Activated T-helper 17 cell treated with anti-CD3 and anti-CD28 coated beads, Interleukin-2, amount 50 U/mL, for 72 hours (primary cell): ENCODE data around the gene C1orf21. TPM values are rescaled to one million over a fixed set of nuclear protein-coding genes. Genes with fewer than 3 reads are reported as not detected.

ENCODE experiments used
- ATAC-seq: fragments of 150-1000 bp; cut with Tn5 transposase; replicated peaks from 2 replicates; pipeline ENCODE4 v1.10.0; 2021; ENCODE audit warnings: mild to moderate bottlenecking, moderate library complexity
- H3K27ac Mint-ChIP-seq: one replicate; pipeline ENCODE4 v1.8.0; 2022; ENCODE audit warnings: mixed read lengths
- H3K27me3 Mint-ChIP-seq: one replicate; pipeline ENCODE4 v1.8.0; 2022; ENCODE audit warnings: mixed read lengths
- H3K36me3 Mint-ChIP-seq: one replicate; pipeline ENCODE4 v1.8.0; 2022; ENCODE audit warnings: low read depth, mild to moderate bottlenecking, mixed read lengths
- H3K4me1 Mint-ChIP-seq: one replicate; pipeline ENCODE4 v1.8.0; 2022; ENCODE audit warnings: mixed read lengths
- H3K4me3 Mint-ChIP-seq: one replicate; pipeline ENCODE4 v1.8.0; 2022; ENCODE audit warnings: mild to moderate bottlenecking, mixed read lengths
- H3K9me3 Mint-ChIP-seq: one replicate; pipeline ENCODE4 v1.8.0; 2022; ENCODE audit warnings: mixed read lengths
- total RNA-seq, 2 donors: library from RNA; stranded (reverse); gene quantifications; one replicate each; pipeline ENCODE4 v1.2.3, GENCODE V29; 2022

Gene C1orf21
- total RNA-seq, 2 donors from 2014 or later: 0.95 to 2.8 TPM

DNA sequence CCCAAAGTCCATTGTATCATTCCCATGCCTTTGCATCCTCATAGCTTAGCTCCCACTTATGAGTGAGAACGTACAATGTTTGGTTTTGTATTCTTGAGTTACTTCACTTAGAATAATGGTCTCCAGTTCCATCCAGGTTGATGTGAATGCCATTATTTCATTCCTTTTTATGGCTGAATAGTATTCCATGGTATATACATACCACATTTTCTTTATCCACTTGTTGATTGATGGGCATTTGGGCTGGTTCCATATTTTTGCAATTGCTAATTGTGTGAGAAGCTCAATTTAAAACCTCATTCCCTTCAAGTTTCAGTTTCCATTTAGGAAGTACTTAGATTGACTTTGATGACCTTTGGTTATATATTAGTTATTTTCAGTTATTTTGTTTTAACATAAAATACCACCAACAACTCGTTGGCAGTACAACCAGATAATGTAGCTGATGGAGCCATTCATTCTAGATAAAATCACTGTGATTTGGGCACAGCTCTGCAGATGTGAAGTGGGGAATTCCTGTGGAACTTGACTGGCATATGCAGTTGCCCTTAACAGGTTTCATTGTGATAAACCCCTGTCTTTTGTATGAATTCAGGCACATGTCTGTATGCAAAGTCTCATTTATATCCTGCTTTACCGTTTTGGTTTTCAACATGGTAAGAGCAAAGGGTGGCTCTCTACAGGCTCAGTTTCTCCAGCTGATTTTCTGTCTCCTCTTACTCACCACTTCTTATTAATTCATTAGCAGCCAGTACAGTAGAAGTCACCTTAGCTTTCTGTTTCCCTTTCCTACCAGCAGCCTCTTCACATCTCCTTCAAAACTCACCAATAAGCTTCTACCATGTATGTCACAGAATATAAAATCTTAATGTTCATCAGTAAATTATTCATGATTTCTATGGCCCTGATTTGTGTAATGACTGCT lies 170.9 kb downstream of the C1orf21 start:
- no peaks in the 10 kb centered on the region for H3K4me1 Mint-ChIP-seq
- peaks cover 4% of the 10 kb centered on the region for H3K9me3 Mint-ChIP-seq
- H3K4me3 Mint-ChIP-seq: no peak overlapping the region
- H3K27ac Mint-ChIP-seq: no peak overlapping the region
- H3K27me3 Mint-ChIP-seq: peaks cover 26% of the 10 kb centered on the region
- no peaks in the 10 kb centered on the region for H3K36me3 Mint-ChIP-seq
- ATAC-seq: no peak

DNA sequence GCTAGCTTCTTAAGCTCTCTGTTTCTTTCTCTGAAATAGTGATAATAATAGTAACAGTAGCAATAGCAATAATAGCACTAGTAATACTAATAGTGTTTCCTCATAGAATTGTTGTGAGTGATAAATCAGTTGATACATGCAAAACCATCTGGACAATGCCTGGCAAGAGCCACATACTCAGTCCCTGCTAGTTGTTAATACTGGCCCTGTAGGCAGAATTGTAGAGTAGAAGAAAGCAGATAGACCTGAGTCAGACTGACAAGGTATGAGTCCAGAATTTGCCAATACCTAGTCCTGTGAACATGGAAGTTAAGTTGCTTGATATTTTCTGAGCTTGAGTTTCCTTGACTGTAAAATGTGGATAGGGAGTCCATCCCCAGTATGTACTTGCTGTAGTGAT lies 171.9 kb downstream of the C1orf21 start:
- ATAC-seq: no peak
- peaks cover 18% of the 10 kb centered on the region for H3K27me3 Mint-ChIP-seq
- no peak overlapping the region for H3K4me3 Mint-ChIP-seq
- H3K36me3 Mint-ChIP-seq: no peaks in the 10 kb centered on the region
- H3K27ac Mint-ChIP-seq: no peak overlapping the region
- peaks cover 4% of the 10 kb centered on the region for H3K9me3 Mint-ChIP-seq
- H3K4me1 Mint-ChIP-seq: no peaks in the 10 kb centered on the region

DNA sequence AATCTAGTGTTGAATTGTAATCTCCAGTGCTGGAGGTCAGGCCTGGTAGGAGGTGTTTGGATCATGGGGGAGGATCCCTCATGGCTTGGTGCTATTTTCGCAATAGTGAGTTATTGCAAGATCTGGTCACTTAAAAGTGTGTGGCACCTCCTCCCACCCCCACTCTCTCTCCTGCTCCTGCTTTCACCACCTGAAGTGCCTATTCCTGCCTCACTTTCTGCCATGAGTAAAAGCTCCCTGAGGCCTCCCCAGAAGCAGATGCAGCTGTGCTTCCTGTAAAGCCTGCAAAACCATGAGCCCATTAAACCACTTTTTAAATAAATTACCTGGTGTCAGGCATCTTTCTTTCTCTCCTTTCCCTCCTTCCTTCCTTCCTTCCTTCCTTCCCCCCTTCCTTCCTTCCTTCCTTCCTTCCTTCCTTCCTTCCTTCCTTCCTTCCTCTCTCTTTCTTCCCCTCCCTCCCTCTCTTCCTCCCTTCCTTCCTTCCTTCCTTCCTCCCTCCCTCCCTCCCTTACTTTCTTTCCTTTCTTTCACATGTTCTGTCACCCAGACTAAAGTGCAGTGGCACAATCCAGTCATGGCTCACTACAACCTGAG lies 172.4 kb downstream of the C1orf21 start:
- no peak overlapping the region for H3K27ac Mint-ChIP-seq
- no peak overlapping the region for H3K4me3 Mint-ChIP-seq
- peaks cover 13% of the 10 kb centered on the region for H3K27me3 Mint-ChIP-seq
- no peak for ATAC-seq
- H3K4me1 Mint-ChIP-seq: no peaks in the 10 kb centered on the region
- peaks cover 4% of the 10 kb centered on the region for H3K9me3 Mint-ChIP-seq
- H3K36me3 Mint-ChIP-seq: no peaks in the 10 kb centered on the region

DNA sequence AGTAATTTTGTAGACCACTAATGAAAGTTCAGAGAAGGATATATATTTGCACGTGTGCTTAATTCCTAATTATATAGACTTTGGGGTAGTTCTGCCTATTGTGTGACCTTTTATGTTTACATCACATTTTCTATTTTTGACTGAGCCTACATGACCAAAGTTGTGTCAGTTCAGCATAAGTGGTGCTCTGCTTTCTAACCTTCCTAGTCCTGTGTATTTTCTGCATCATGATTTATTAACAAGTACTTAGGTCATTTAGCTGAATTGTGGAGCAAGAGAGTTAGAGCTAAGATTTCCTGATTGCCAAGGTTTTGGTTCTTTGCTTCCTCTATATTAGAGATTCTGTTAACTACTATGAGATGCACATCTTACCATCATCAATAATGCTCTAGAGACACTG lies 176.0 kb downstream of the C1orf21 start:
- H3K27ac Mint-ChIP-seq: no peak overlapping the region
- no peaks in the 10 kb centered on the region for H3K36me3 Mint-ChIP-seq
- no peaks in the 10 kb centered on the region for H3K4me1 Mint-ChIP-seq
- H3K9me3 Mint-ChIP-seq: peaks cover 4% of the 10 kb centered on the region
- ATAC-seq: no peak
- H3K27me3 Mint-ChIP-seq: no peaks in the 10 kb centered on the region
- no peak overlapping the region for H3K4me3 Mint-ChIP-seq

DNA sequence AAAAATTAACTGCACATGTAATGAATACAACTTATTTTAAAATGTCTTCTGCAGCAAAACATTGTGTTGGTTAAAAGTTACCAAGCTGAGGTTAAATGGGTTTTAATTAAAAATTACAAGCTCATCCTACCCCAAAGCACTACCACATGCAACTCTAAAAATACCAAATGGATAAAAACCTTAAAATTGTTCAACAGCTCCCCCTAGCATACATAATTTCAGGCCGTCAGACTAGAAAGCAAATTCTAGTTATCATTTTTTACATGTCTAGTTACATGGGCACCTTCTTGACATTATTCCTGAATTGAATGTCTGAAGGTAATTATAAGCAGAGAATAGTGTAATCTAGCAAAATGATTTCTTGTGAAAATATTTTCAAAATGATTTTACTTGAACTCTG lies 176.5 kb downstream of the C1orf21 start:
- Mint-ChIP-seq H3K4me3 (no peak overlapping the region), H3K9me3 (peaks cover 4% of the 10 kb centered on the region), H3K27ac (no peak overlapping the region), H3K36me3 (no peaks in the 10 kb centered on the region), H3K27me3 (no peaks in the 10 kb centered on the region), H3K4me1 (no peaks in the 10 kb centered on the region)
- no peak for ATAC-seq

DNA sequence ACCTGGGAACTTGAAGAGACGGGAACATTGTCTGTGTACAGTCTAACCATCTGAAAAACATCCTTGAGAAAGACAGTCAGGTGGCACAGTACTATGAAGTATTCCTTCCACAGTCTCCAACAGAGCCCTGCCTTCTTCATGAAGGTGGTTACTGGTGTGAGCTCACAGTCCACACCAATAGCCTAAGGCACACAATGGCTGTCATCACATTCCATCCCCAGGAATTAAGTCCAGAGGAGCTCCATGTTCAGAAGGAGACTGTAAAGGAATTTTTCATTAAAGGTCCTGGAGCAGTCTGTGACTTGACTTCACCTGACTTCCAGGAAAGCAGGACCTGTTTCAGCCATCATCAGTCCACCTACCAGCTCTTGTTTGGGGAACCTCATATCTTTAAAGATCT lies 180.2 kb downstream of the C1orf21 start:
- H3K27me3 Mint-ChIP-seq: peaks cover 8% of the 10 kb centered on the region
- H3K9me3 Mint-ChIP-seq: no peaks in the 10 kb centered on the region
- H3K4me3 Mint-ChIP-seq: no peak overlapping the region
- H3K4me1 Mint-ChIP-seq: no peaks in the 10 kb centered on the region
- no peaks in the 10 kb centered on the region for H3K36me3 Mint-ChIP-seq
- ATAC-seq: no peak
- H3K27ac Mint-ChIP-seq: no peak overlapping the region

DNA sequence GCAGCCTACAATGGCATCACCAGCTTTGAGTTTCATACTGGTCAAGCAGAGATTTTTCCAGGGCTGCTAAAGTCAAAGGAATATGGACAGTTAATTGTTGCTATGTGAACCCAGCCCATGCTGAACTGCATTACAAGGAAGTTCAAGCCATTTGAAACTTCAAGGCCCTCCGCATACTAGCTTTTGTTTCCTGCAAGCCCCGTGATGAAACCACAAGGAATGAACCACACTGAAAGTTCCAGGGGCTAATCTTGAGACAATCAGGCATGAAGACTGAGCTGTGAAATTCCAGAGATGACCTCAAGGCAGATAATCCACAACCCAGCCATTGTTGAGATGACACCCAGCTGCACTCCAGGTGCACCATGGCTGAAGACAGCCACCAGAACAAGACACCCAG lies 180.8 kb downstream of the C1orf21 start:
- H3K4me1 Mint-ChIP-seq: no peaks in the 10 kb centered on the region
- no peak for ATAC-seq
- H3K36me3 Mint-ChIP-seq: no peaks in the 10 kb centered on the region
- no peaks in the 10 kb centered on the region for H3K9me3 Mint-ChIP-seq
- H3K4me3 Mint-ChIP-seq: no peak overlapping the region
- H3K27ac Mint-ChIP-seq: no peak overlapping the region
- H3K27me3 Mint-ChIP-seq: peaks cover 8% of the 10 kb centered on the region

DNA sequence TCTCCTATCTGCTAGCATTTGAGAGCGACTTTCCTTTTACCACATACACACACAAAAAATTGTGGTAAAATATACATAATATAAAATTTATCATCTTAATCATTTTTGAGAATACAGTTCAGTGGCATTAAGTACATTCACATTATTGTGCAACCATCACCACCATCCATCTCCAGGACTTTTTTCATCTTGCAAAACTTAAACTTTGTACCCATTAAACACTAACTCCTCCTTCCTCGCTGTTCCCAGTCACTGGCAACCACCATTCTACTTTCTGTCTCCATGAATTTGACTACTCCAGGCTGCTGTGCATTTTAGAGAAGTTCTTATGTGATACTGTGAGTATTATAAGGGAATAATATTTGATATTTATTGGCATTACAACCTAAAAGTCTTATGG lies 181.3 kb downstream of the C1orf21 start:
- Mint-ChIP-seq H3K9me3 (no peaks in the 10 kb centered on the region), H3K27me3 (peaks cover 8% of the 10 kb centered on the region), H3K27ac (no peak overlapping the region), H3K36me3 (no peaks in the 10 kb centered on the region), H3K4me1 (no peaks in the 10 kb centered on the region), H3K4me3 (no peak overlapping the region)
- no peak for ATAC-seq

DNA sequence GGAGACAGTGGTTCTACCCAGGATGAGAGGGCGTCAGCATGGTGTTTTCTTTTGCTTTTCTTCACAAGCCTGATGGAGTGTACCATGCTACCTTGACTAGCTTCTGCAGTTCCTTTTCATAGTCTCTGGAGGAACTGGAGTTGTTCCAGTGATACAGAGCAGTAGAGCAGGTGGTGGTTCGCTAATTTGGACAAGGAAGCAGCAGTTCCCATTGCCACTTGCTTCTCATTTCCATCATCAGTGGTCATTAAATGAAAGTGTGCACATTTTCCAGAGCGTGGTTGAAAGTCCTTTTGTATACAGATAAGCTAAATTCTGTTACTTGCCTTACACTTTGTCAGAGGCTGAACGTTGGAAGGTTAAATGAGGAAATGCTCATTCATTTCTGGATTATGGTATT lies 182.3 kb downstream of the C1orf21 start:
- Mint-ChIP-seq H3K27me3 (peaks cover 8% of the 10 kb centered on the region), H3K36me3 (no peaks in the 10 kb centered on the region)

DNA sequence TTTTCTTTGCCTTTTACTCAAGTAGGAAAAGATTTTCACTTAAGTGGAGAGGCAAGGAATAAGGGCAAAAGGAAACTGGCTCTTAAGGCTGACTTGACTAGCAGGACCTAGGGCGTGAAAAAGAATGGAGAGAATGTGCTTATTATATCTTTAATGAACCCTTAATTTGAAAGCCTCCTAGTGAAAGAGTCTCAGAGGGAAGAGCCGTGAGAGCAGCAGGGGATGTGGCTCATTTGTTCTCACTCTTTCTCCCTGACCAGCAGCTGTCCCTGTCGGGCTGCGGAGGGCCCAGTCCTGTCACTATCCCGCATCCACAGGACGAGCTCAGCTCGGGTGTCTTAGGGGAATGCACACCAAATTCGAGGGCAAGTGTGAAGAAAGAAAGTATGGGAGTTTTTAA lies 187.8 kb downstream of the C1orf21 start:
- Mint-ChIP-seq H3K9me3 (no peaks in the 10 kb centered on the region), H3K4me3 (no peak overlapping the region), H3K36me3 (no peaks in the 10 kb centered on the region), H3K4me1 (no peaks in the 10 kb centered on the region), H3K27ac (no peak overlapping the region), H3K27me3 (peaks cover 1% of the 10 kb centered on the region)
- no peak for ATAC-seq

More for the DNA sequence above, 182.3 kb downstream of the C1orf21 start:
- ATAC-seq: no peak
- no peaks in the 10 kb centered on the region for H3K9me3 Mint-ChIP-seq
- H3K4me3 Mint-ChIP-seq: no peak overlapping the region
- H3K4me1 Mint-ChIP-seq: no peaks in the 10 kb centered on the region
- H3K27ac Mint-ChIP-seq: no peak overlapping the region

DNA sequence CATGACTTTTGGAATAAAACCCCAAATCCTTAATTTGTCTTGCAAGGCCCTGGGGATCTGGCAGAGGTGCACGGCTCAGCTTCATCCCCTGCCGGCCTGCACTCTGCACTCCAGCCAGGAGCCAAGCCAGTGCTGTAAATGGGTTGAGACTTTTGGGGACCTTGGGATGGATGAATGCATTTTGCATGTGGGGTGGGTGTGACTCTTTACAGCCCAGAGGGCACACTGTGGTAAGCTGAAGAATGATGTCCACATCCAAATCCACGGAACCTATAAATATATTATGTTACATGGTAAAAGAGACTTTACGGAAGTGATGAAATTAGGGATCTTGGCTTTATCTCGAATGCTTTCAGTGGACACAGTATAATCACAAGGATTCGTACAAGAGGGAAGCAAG lies 190.0 kb downstream of the C1orf21 start:
- no peak overlapping the region for H3K4me3 Mint-ChIP-seq
- no peaks in the 10 kb centered on the region for H3K36me3 Mint-ChIP-seq
- peaks cover 5% of the 10 kb centered on the region for H3K9me3 Mint-ChIP-seq
- H3K27ac Mint-ChIP-seq: no peak overlapping the region
- H3K4me1 Mint-ChIP-seq: no peaks in the 10 kb centered on the region
- peaks cover 6% of the 10 kb centered on the region for H3K27me3 Mint-ChIP-seq
- ATAC-seq: no peak

DNA sequence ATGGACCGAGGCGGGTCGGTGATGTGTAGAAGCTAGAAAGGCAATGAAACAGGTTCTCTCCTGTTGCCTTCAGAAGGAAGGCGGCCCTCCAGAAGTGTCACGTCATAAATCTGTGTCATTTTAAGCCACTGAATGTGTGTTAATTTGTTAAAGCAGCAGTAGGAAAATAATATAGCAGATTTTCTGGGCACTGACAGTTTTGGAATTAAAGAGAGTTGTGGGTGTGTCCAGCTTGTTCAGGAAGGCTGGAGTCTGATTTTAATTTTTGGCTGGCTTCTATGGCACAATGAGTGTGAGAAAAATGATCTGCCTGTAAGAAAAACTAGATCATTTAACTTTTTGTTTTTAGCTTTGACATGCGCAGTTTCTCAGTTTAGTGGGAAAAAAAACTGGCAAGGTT lies 190.5 kb downstream of the C1orf21 start:
- Mint-ChIP-seq H3K36me3 (no peaks in the 10 kb centered on the region), H3K4me1 (no peaks in the 10 kb centered on the region), H3K27me3 (peaks cover 6% of the 10 kb centered on the region), H3K9me3 (peaks cover 5% of the 10 kb centered on the region), H3K4me3 (no peak overlapping the region), H3K27ac (no peak overlapping the region)
- ATAC-seq: no peak

DNA sequence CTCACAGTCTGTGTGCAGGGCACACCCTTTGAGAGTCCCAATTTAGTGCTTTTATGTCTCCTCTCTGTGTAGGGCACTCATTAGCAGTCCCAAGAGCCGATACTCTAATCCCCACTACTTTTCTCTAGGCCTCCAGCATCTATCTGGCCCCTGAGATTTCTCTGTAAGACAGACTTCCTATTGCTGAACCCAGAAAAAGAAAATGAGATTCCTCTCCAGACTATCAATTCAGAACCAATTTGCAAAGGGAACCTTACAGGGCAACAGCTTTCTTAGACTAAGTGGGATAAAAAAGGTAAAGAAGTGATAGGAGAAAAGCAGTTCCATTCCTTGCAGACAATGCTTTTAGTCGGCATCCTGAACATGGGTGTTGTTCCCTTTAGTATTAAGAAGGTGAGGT lies 195.6 kb downstream of the C1orf21 start:
- Mint-ChIP-seq H3K4me1 (no peaks in the 10 kb centered on the region), H3K4me3 (no peak overlapping the region), H3K36me3 (no peaks in the 10 kb centered on the region), H3K9me3 (peaks cover 5% of the 10 kb centered on the region), H3K27me3 (peaks cover 16% of the 10 kb centered on the region), H3K27ac (no peak overlapping the region)
- no peak for ATAC-seq

DNA sequence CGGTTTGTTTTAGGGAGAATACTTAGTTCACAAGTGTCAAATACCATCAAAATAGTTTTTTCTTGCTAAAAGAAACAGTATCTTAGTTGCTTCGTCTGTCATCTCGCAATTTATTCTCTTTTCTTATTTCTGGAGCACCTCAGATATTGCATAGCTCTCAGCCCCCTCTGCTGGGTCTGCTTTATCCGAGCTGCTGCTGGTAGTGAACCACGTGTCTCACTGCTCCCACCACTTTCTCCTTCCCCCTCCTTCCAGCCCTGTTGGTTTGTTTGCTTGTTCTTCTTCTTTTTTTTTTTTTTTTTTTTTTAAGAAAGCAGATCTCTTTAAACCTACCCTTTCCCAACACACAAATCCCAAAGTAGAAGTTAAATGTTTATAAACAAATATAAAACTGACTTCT lies 197.0 kb downstream of the C1orf21 start:
- Mint-ChIP-seq H3K9me3 (peaks cover 5% of the 10 kb centered on the region), H3K36me3 (no peaks in the 10 kb centered on the region), H3K27me3 (peaks cover 22% of the 10 kb centered on the region), H3K27ac (no peak overlapping the region), H3K4me1 (no peaks in the 10 kb centered on the region), H3K4me3 (no peak overlapping the region)
- ATAC-seq: no peak

DNA sequence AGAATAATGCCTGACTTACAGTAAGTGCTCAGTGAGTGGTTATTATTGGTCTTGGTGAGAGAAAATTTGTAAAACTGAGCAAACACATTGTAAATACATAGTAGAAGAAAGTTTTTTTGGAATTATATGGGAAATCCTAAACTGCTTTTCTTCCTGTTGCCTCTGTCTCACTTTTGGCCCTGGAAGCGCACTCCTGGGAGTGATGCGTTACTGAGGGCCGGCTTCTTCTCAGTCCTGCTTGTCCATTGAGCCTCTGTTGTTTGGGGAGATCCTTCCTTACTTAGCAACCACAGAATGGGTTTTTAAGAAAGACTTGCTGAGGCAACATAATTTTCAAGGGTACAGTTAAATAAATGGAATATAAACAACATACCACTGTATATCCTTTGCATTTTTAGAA lies 201.9 kb downstream of the C1orf21 start:
- ATAC-seq: no peak
- no peak overlapping the region for H3K4me3 Mint-ChIP-seq
- H3K9me3 Mint-ChIP-seq: no peaks in the 10 kb centered on the region
- H3K27me3 Mint-ChIP-seq: peaks cover 15% of the 10 kb centered on the region
- no peaks in the 10 kb centered on the region for H3K36me3 Mint-ChIP-seq
- H3K27ac Mint-ChIP-seq: no peak overlapping the region
- H3K4me1 Mint-ChIP-seq: no peaks in the 10 kb centered on the region
